Muscle layer of colon (tissue), 2 donors: Measurements from ENCODE around the gene VAMP3.
"Not testable (repeated sequence)": the region's sequence is repeated elsewhere in the genome, so short reads cannot be mapped to it uniquely, and the experiment has no call there.

Source experiments
- H3K27ac ChIP-seq: one replicate; pipeline ENCODE4 v1.7.0; 2013; ENCODE audit warnings: low read depth, mild to moderate bottlenecking, low read length, moderate library complexity
- H3K27me3 ChIP-seq, 2 donors: one replicate each; pipeline ENCODE4 v1.7.0; 2013; ENCODE audit warnings: low read length in 2 of 2, mild to moderate bottlenecking in 2 of 2; ENCODE audit not compliant: insufficient read depth in 2 of 2, control insufficient read depth in 1 of 2
- H3K36me3 ChIP-seq: one replicate; pipeline ENCODE4 v1.7.0; 2013; ENCODE audit warnings: mild to moderate bottlenecking, low read length; ENCODE audit not compliant: insufficient read depth
- H3K4me1 ChIP-seq: one replicate; pipeline ENCODE4 v1.7.0; 2013; ENCODE audit warnings: mild to moderate bottlenecking, low read length; ENCODE audit not compliant: insufficient read depth
- H3K4me3 ChIP-seq, 2 donors: one replicate each; pipeline ENCODE4 v1.7.0; 2013; ENCODE audit warnings: low read length in 2 of 2, low read depth in 1 of 2, mild to moderate bottlenecking in 1 of 2, moderate library complexity in 1 of 2
- H3K9ac ChIP-seq: one replicate; pipeline ENCODE4 v1.7.0; 2013; ENCODE audit warnings: low read length
- H3K9me3 ChIP-seq: one replicate; pipeline ENCODE4 v1.7.0; 2013; ENCODE audit warnings: mild to moderate bottlenecking, low read length
- donor health status: abdominal sarcoma.
- donor health status: Adenocarcinoma of cecum.

Gene VAMP3

GRCh38 chr1:7785108-7785507 lies 14.0 kb downstream of the VAMP3 start:
- peaks cover 49% of the 10 kb centered on the region for H3K4me1 ChIP-seq
- H3K27ac ChIP-seq, result peak overlapping the region; percentile 85
- peaks cover 51% of the 10 kb centered on the region for H3K36me3 ChIP-seq
- no peaks in the 10 kb centered on the region for H3K9me3 ChIP-seq
- H3K27me3 ChIP-seq, result no peaks in the 10 kb centered on the region
- peak overlapping the region; percentile 59 to 75 for H3K4me3 ChIP-seq
- peak overlapping the region; percentile 45 for H3K9ac ChIP-seq

- peaks cover 50% of the 10 kb centered on the region for H3K36me3 ChIP-seq
- H3K4me3 ChIP-seq, result peak overlapping the region in 1 of 2 donors; percentile 6
- H3K9ac ChIP-seq, result no peak overlapping the region
Observed at GRCh38 chr1:7786795-7787194, 15.7 kb downstream of the VAMP3 start.

GRCh38 chr1:7789828-7790227 lies 18.7 kb downstream of the VAMP3 start:
- no peak overlapping the region for H3K4me3 ChIP-seq
- H3K36me3 ChIP-seq, result peaks cover 66% of the 10 kb centered on the region
- no peaks in the 10 kb centered on the region for H3K27me3 ChIP-seq
- H3K9ac ChIP-seq, result no peak overlapping the region
- peaks cover 42% of the 10 kb centered on the region for H3K4me1 ChIP-seq
- H3K27ac ChIP-seq, result no peak overlapping the region
- H3K9me3 ChIP-seq, result no peaks in the 10 kb centered on the region

More at GRCh38 chr1:7786795-7787194, 15.7 kb downstream of the VAMP3 start:
- Histone ChIP-seq H3K27me3 (no peaks in the 10 kb centered on the region), H3K9me3 (no peaks in the 10 kb centered on the region), H3K27ac (no peak overlapping the region), H3K4me1 (peaks cover 49% of the 10 kb centered on the region)

GRCh38 chr1:7791027-7791426 lies 19.9 kb downstream of the VAMP3 start:
- H3K9me3 ChIP-seq, H3K27me3 ChIP-seq, H3K4me3 ChIP-seq, H3K9ac ChIP-seq, H3K27ac ChIP-seq: not testable (repeated sequence)
- peaks cover 69% of the 10 kb centered on the region for H3K36me3 ChIP-seq
- peaks cover 30% of the 10 kb centered on the region for H3K4me1 ChIP-seq

GRCh38 chr1:7795406-7795805 lies 24.3 kb downstream of the VAMP3 start:
- peaks cover 75% of the 10 kb centered on the region for H3K36me3 ChIP-seq
- no peak overlapping the region for H3K27ac ChIP-seq
- no peaks in the 10 kb centered on the region for H3K4me1 ChIP-seq
- H3K9ac ChIP-seq, result no peak overlapping the region
- no peak overlapping the region for H3K4me3 ChIP-seq
- no peaks in the 10 kb centered on the region for H3K9me3 ChIP-seq
- no peaks in the 10 kb centered on the region for H3K27me3 ChIP-seq

- Histone ChIP-seq H3K9me3 (no peaks in the 10 kb centered on the region), H3K36me3 (peaks cover 84% of the 10 kb centered on the region), H3K9ac (no peak overlapping the region), H3K4me1 (no peaks in the 10 kb centered on the region), H3K27me3 (no peaks in the 10 kb centered on the region), H3K4me3 (no peak overlapping the region), H3K27ac (no peak overlapping the region)
Observed at GRCh38 chr1:7805460-7805859, 34.4 kb downstream of the VAMP3 start.

GRCh38 chr1:7808253-7808844 lies 37.3 kb downstream of the VAMP3 start:
- H3K36me3 ChIP-seq, result peaks cover 84% of the 10 kb centered on the region
- H3K9ac ChIP-seq, result no peak overlapping the region
- no peak overlapping the region for H3K27ac ChIP-seq
- H3K27me3 ChIP-seq, result no peaks in the 10 kb centered on the region
- H3K4me1 ChIP-seq, result no peaks in the 10 kb centered on the region
- H3K4me3 ChIP-seq, result no peak overlapping the region
- H3K9me3 ChIP-seq, result no peaks in the 10 kb centered on the region

GRCh38 chr1:7809742-7810141 lies 38.6 kb downstream of the VAMP3 start:
- Histone ChIP-seq H3K9me3 (peaks cover 5% of the 10 kb centered on the region), H3K9ac (no peak overlapping the region), H3K4me3 (no peak overlapping the region), H3K27me3 (no peaks in the 10 kb centered on the region), H3K27ac (no peak overlapping the region), H3K36me3 (peaks cover 83% of the 10 kb centered on the region), H3K4me1 (no peaks in the 10 kb centered on the region)

- H3K36me3 ChIP-seq, result peaks cover 76% of the 10 kb centered on the region
- no peaks in the 10 kb centered on the region for H3K27me3 ChIP-seq
- H3K9ac ChIP-seq, result no peak overlapping the region
- H3K4me1 ChIP-seq, result no peaks in the 10 kb centered on the region
- peaks cover 5% of the 10 kb centered on the region for H3K9me3 ChIP-seq
- H3K27ac ChIP-seq, result no peak overlapping the region
- no peak overlapping the region for H3K4me3 ChIP-seq
Observed at GRCh38 chr1:7810395-7810794, 39.3 kb downstream of the VAMP3 start.

GRCh38 chr1:7811476-7811875 lies 40.4 kb downstream of the VAMP3 start:
- no peak overlapping the region for H3K4me3 ChIP-seq
- H3K4me1 ChIP-seq, result no peaks in the 10 kb centered on the region
- peaks cover 5% of the 10 kb centered on the region for H3K9me3 ChIP-seq
- H3K27me3 ChIP-seq, result no peaks in the 10 kb centered on the region
- H3K36me3 ChIP-seq, result peaks cover 68% of the 10 kb centered on the region
- H3K9ac ChIP-seq, result no peak overlapping the region
- H3K27ac ChIP-seq, result no peak overlapping the region

GRCh38 chr1:7813677-7814373 lies 42.7 kb downstream of the VAMP3 start:
- no peaks in the 10 kb centered on the region for H3K27me3 ChIP-seq
- H3K4me3 ChIP-seq, result no peak overlapping the region
- H3K9ac ChIP-seq, result no peak overlapping the region
- peaks cover 5% of the 10 kb centered on the region for H3K9me3 ChIP-seq
- no peaks in the 10 kb centered on the region for H3K4me1 ChIP-seq
- peaks cover 62% of the 10 kb centered on the region for H3K36me3 ChIP-seq
- no peak overlapping the region for H3K27ac ChIP-seq

- no peaks in the 10 kb centered on the region for H3K4me1 ChIP-seq
Observed at GRCh38 chr1:7821282-7821681, 50.2 kb downstream of the VAMP3 start.

More at GRCh38 chr1:7821282-7821681, 50.2 kb downstream of the VAMP3 start:
- Histone ChIP-seq H3K27ac (no peak overlapping the region), H3K9me3 (no peaks in the 10 kb centered on the region), H3K27me3 (no peaks in the 10 kb centered on the region), H3K9ac (no peak overlapping the region), H3K36me3 (peaks cover 80% of the 10 kb centered on the region), H3K4me3 (no peak overlapping the region)
